Left lung (tissue), 10 donors: ENCODE measurements around the gene XRCC6. TPM values are rescaled to one million over a fixed set of nuclear protein-coding genes. Genes with fewer than 3 reads are reported as not detected.

Source experiments
- ATAC-seq: fragments of 200-7000 bp; cut with Tn5 transposase; one replicate; pipeline ENCODE4 v1.9.1; 2020; ENCODE audit warnings: moderate library complexity
- DNase-seq, 4 donors: peaks; one replicate each; pipeline ENCODE4 v3.0.0-alpha.2; 2013 to 2020
- H3K27ac ChIP-seq, 2 donors: fragments of 200-600 bp; sonication (generic) in 1 of 2; one replicate each; pipeline versions ENCODE4 v1.5.0 to v1.8.0; 2020 to 2021
- H3K27me3 ChIP-seq, 2 donors: fragments of 200-600 bp; sonication (generic) in 1 of 2; one replicate each; pipeline versions ENCODE4 v1.5.0 to v1.8.0; 2020 to 2021
- H3K36me3 ChIP-seq, 2 donors: fragments of 200-600 bp; sonication (generic) in 1 of 2; one replicate each; pipeline versions ENCODE4 v1.5.0 to v1.8.0; 2020 to 2021
- H3K4me1 ChIP-seq, 2 donors: fragments of 200-600 bp; one replicate each; pipeline ENCODE4 v1.8.0; 2021
- H3K4me3 ChIP-seq, 2 donors: fragments of 200-600 bp; sonication (generic) in 1 of 2; one replicate each; pipeline versions ENCODE4 v1.5.0 to v1.8.0; 2020 to 2021; ENCODE audit warnings: mild to moderate bottlenecking in 1 of 2
- H3K9me3 ChIP-seq, 2 donors: fragments of 200-600 bp; sonication (generic) in 1 of 2; one replicate each; pipeline versions ENCODE4 v1.5.0 to v1.8.0; 2020 to 2021
- intact Hi-C, 2 donors: fragments of 100-400 bp; cut with DNase I; formaldehyde crosslinking; loops; one replicate each; pipeline versions ENCODE4 v1.11.2 to v1.14.2; 2022
- polyA plus RNA-seq, 6 donors: library from polyadenylated mRNA; unstranded; fragments of 120-200 nt; gene quantifications; one replicate each; pipeline ENCODE4 v1.2.1, GENCODE V29; 2013; ENCODE audit not compliant: insufficient read length in 6 of 6
- total RNA-seq, 2 donors: library from RNA; stranded (reverse); fragmentation: NEBNext Ultra II Directional; extraction: Animal tissue kit (Norgen Biotek cat#: 25700); gene quantifications; one replicate each; pipeline ENCODE4 v1.2.1, GENCODE V29; 2021
- TF ChIP-seq, protein P1 (sequence below), 2 donors: fragments of 200-600 bp; sonication (generic) in 1 of 2; IDR thresholded peaks; one replicate each; pipeline versions ENCODE4 v1.5.0 to v1.8.0; 2021; ENCODE audit warnings: antibody characterized with exemption in 2 of 2
- donor health status: DM: no; HTN: yes; CAD: no.
- donor health status: DM: no; HTN: no; CAD: no.

Gene XRCC6
- total and polyA plus RNA-seq, 8 donors, result 176 to 363 (median 338) TPM

DNA sequence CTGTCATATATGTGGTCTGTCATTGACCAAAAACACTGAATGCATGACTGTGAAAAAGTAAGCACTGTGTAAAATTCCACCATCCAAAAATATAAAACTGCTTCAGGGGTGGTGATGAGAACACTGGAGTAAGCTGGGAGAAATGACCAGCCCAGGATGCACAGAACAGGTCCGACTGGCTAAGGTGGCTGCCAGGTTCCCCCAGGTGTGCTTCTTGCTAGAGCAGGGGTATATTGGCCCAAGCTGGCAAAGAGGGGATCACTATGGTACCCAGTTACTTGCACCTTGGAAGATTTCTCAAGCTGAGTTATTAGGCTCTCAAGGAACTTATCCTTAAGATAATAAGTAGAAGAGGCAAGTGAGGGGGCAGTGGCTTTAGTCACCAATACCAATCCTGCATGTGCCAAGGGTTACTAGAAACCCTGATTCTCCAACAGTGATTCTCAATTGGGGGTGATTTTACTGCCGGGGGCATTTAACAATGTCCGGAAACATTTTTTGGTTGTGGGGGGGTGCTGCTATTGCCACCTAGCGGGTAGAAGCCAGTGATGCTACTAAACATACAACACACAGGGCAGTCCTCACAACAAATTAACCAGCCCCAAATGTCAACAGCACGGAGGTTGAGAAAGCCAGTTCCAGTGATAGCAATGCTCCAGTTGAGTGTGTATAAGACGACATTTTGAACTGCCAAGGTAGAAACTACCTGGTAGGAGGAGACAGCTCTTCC lies 51.9 kb downstream of the XRCC6 start:
- Histone ChIP-seq H3K4me1 (peaks cover 0 to 5% of the 10 kb centered on the region in 2 donors), H3K36me3 (peaks cover 0 to 44% of the 10 kb centered on the region in 2 donors), H3K27ac (no peak overlapping the region), H3K9me3 (no peaks in the 10 kb centered on the region), H3K27me3 (no peaks in the 10 kb centered on the region), H3K4me3 (no peak overlapping the region)
- TF ChIP-seq, protein P1, sequence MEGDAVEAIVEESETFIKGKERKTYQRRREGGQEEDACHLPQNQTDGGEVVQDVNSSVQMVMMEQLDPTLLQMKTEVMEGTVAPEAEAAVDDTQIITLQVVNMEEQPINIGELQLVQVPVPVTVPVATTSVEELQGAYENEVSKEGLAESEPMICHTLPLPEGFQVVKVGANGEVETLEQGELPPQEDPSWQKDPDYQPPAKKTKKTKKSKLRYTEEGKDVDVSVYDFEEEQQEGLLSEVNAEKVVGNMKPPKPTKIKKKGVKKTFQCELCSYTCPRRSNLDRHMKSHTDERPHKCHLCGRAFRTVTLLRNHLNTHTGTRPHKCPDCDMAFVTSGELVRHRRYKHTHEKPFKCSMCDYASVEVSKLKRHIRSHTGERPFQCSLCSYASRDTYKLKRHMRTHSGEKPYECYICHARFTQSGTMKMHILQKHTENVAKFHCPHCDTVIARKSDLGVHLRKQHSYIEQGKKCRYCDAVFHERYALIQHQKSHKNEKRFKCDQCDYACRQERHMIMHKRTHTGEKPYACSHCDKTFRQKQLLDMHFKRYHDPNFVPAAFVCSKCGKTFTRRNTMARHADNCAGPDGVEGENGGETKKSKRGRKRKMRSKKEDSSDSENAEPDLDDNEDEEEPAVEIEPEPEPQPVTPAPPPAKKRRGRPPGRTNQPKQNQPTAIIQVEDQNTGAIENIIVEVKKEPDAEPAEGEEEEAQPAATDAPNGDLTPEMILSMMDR (IDR thresholded peaks at IDR 0.05), result no peak
- intact Hi-C loops, result no loop called here
- ATAC-seq, result no peak
- no peak for DNase-seq

DNA sequence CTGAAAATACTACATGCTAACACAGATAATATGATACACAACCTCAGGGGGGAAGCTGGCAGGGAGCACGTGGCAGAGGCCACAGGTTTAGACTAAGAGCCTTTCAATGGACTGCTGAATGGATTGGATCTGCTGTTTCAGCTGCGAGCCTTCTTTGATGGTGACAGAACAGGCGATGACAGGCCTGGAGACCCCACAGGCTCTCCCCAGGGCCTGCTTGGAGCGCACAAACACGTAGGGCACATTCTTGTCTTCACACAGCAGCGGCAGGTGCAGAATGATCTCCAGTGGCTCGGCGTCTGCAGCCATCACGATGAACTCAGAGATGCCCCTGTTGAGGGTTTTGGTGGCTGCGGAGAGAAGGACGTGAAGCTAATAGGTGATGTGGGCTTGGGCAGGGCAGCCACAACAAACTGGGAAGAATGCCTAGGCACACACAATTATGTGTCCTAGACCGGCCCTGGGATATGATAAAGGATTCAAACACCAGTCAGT lies 53.8 kb downstream of the XRCC6 start:
- TF ChIP-seq, protein P1 (IDR thresholded peaks at IDR 0.05), result no peak
- intact Hi-C loops, result no loop called here
- H3K4me3 ChIP-seq, result no peak overlapping the region
- H3K9me3 ChIP-seq, result no peaks in the 10 kb centered on the region
- H3K36me3 ChIP-seq, result peaks cover 0 to 64% of the 10 kb centered on the region in 2 donors
- no peaks in the 10 kb centered on the region for H3K4me1 ChIP-seq
- DNase-seq, result no peak
- H3K27me3 ChIP-seq, result no peaks in the 10 kb centered on the region
- no peak overlapping the region for H3K27ac ChIP-seq
- no peak for ATAC-seq

DNA sequence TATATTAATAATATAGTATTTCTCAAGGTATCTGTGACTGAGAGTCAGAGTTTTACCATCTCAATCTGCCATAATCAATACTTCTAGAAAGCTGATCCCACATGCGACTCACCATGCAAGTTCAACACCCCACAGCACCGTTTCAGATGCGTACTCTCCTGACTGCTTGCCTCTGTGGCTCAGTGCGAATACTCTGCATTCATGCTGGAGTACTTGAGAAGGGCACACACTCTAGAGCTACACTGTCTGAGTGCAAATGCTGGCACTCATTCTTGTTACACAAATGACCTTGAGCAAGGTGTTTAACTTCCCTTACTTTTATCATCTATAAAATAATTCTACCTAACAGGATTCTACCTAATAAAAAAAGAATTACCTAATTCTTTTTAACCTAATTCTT lies 55.0 kb downstream of the XRCC6 start:
- TF ChIP-seq, protein P1 (IDR thresholded peaks at IDR 0.05), result no peak
- DNase-seq, result no peak
- H3K36me3 ChIP-seq, result peaks cover 0 to 74% of the 10 kb centered on the region in 2 donors
- no peaks in the 10 kb centered on the region for H3K9me3 ChIP-seq
- peak; percentile 39 for ATAC-seq
- no peak overlapping the region for H3K27ac ChIP-seq
- intact Hi-C loops, result no loop called here
- no peaks in the 10 kb centered on the region for H3K27me3 ChIP-seq
- no peak overlapping the region for H3K4me3 ChIP-seq
- H3K4me1 ChIP-seq, result no peaks in the 10 kb centered on the region

DNA sequence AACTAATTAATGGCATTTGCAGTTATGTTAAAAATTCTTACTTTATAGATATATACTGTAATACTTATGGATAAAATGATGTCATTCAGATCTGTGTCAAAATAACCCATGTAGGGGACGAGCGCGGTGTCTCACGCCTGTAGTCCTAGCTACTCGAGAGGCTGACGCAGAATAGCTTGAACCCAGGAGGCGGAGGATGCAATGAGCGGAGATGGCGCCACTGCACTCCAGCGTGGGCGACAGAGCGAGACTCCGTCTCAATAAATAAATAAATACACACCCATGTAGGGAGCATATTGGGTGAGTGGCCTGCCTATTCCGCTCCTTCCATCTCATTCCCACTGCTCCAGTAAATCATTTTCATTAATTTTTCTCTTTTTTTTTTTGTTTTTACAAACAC lies 60.5 kb downstream of the XRCC6 start:
- no peaks in the 10 kb centered on the region for H3K9me3 ChIP-seq
- DNase-seq (no peak), ATAC-seq (peak; percentile 46)
- peaks cover 0 to 40% of the 10 kb centered on the region in 2 donors for H3K36me3 ChIP-seq
- TF ChIP-seq, protein P1 (IDR thresholded peaks at IDR 0.05), result no peak
- peak overlapping the region in 1 of 2 donors; percentile 84 for H3K27ac ChIP-seq
- peaks cover 0 to 5% of the 10 kb centered on the region in 2 donors for H3K4me1 ChIP-seq
- intact Hi-C loops, result no loop called here
- no peaks in the 10 kb centered on the region for H3K27me3 ChIP-seq
- peak overlapping the region; percentile 47 to 60 for H3K4me3 ChIP-seq

DNA sequence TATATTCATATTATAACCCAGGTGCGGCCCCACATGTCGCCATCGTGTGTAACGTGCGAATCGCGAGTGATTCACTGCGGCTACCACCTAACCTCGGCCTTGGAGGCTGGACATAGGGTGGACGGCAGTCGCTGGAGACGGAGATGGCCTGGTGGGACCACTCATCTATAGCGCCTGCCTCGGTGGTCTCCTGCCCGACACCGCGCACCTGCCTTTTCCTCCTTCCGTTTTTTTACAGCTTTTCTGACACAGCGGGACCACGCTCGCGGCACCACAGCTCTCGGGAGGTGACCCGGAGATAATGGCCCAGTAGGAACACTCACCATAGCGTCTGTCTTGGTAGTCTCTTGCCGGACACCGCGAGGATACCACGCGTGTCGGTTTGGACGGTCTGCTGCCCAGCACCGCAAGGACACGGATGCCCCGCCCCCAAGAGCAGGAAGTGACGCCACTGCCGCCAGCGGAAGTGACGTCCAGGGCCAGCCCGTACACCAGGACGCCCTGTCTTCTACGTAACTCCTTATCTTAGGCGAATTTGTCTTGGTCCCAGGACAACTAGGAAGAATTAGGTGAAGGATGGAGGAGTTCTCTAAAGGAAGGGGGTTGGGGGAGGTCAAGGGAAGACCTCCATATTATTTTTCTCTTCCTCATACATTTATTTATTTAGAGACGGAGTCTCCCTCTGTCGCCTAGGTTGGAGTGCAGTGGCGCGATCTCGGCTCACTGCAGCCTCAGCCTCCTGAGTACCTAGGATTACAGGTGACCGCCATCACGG lies 61.1 kb downstream of the XRCC6 start:
- Histone ChIP-seq H3K27me3 (no peaks in the 10 kb centered on the region), H3K4me3 (peak overlapping the region; percentile 47 to 60), H3K4me1 (peaks cover 0 to 10% of the 10 kb centered on the region in 2 donors), H3K9me3 (no peaks in the 10 kb centered on the region), H3K27ac (peak overlapping the region; percentile 81 to 84), H3K36me3 (peaks cover 0 to 37% of the 10 kb centered on the region in 2 donors)
- intact Hi-C loops, result no loop called here
- TF ChIP-seq, protein P1 (IDR thresholded peaks at IDR 0.05), result no peak
- DNase-seq, result peak; percentile 80 to 95 (median 90)
- ATAC-seq, result peak; percentile 97
